ENCODE results near the gene TSC2.

GRCh38 chr16:2089706-2090480 lies 42.1 kb downstream of the TSC2 start:
- TF ChIP-seq CTCF (IDR thresholded peaks at IDR 0.05) (no peak), POLR2A (IDR thresholded peaks at IDR 0.05) (no peak)
